Liver (tissue), 9 donors: Measurements from ENCODE around the gene RGP1. TPM values are rescaled to one million over a fixed set of nuclear protein-coding genes. Genes with fewer than 3 reads are reported as not detected.

Source experiments
- DNase-seq: peaks from one replicate; pipeline ENCODE4 v3.0.0-alpha.2; 2017; ENCODE audit warnings: low spot score
- H3K27ac ChIP-seq, 2 donors: one replicate each; pipeline ENCODE4 v1.7.0; 2013; ENCODE audit warnings: inconsistent platforms in 2 of 2, low read length in 2 of 2, control low read depth in 1 of 2, low read depth in 1 of 2, mild to moderate bottlenecking in 1 of 2
- H3K27me3 ChIP-seq, 4 donors: one replicate each; pipeline versions ENCODE4 v1.6.1 to v1.7.0; 2013; ENCODE audit warnings: low read length in 3 of 4, inconsistent platforms in 1 of 4, mild to moderate bottlenecking in 1 of 4, moderate library complexity in 1 of 4; ENCODE audit not compliant: control insufficient read depth in 4 of 4, insufficient read depth in 4 of 4
- H3K36me3 ChIP-seq, 4 donors: one replicate each; pipeline versions ENCODE4 v1.6.1 to v1.7.0; 2013; ENCODE audit warnings: low read length in 3 of 4, mild to moderate bottlenecking in 3 of 4, low read depth in 1 of 4, moderate library complexity in 1 of 4; ENCODE audit not compliant: control insufficient read depth in 4 of 4, insufficient read depth in 3 of 4
- H3K4me1 ChIP-seq, 4 donors: one replicate each; pipeline versions ENCODE4 v1.6.1 to v1.7.0; 2013; ENCODE audit warnings: low read length in 3 of 4, mild to moderate bottlenecking in 3 of 4, moderate library complexity in 1 of 4; ENCODE audit not compliant: control insufficient read depth in 4 of 4, insufficient read depth in 4 of 4
- H3K4me3 ChIP-seq, 3 donors: one replicate each; pipeline versions ENCODE4 v1.6.1 to v1.7.0; 2013; ENCODE audit warnings: low read length in 3 of 3, control low read depth in 1 of 3, low read depth in 1 of 3, mild to moderate bottlenecking in 1 of 3
- H3K9ac ChIP-seq, 2 donors: one replicate each; pipeline ENCODE4 v1.7.0; 2013; ENCODE audit warnings: low read length in 2 of 2, mild to moderate bottlenecking in 2 of 2, moderate library complexity in 2 of 2, control low read depth in 1 of 2, low read depth in 1 of 2
- H3K9me3 ChIP-seq, 4 donors: one replicate each; pipeline versions ENCODE4 v1.6.1 to v1.7.0; 2013; ENCODE audit warnings: low read length in 3 of 4; ENCODE audit not compliant: control insufficient read depth in 4 of 4
- EGR1 ChIP-seq, 2 donors: IDR thresholded peaks; 2 replicates each; pipeline ENCODE4 v1.6.1; 2016 to 2018; ENCODE audit warnings: antibody characterized with exemption in 2 of 2, low read depth in 2 of 2
- GABPA ChIP-seq, 2 donors: IDR thresholded peaks in 1 of 2; conservative IDR thresholded peaks in 1 of 2; 2 replicates each; pipeline ENCODE4 v1.6.1; 2016; ENCODE audit warnings: antibody characterized with exemption in 2 of 2, mild to moderate bottlenecking in 1 of 2, moderate library complexity in 1 of 2
- HNF4A ChIP-seq, 2 donors: conservative IDR thresholded peaks; 2 replicates each; pipeline ENCODE4 v1.6.1; 2016; ENCODE audit warnings: antibody characterized with exemption in 2 of 2, mild to moderate bottlenecking in 2 of 2
- RXRA ChIP-seq, 2 donors: IDR thresholded peaks; 2 replicates each; pipeline ENCODE4 v1.6.1; 2017 to 2018; ENCODE audit warnings: antibody characterized with exemption in 2 of 2, mild to moderate bottlenecking in 1 of 2
- SP1 ChIP-seq: IDR thresholded peaks from 2 replicates; pipeline ENCODE4 v1.6.1; 2018; ENCODE audit warnings: antibody characterized with exemption, mild to moderate bottlenecking
- TAF1 ChIP-seq: conservative IDR thresholded peaks from 2 replicates; pipeline ENCODE4 v1.6.1; 2016; ENCODE audit warnings: antibody characterized with exemption, mild to moderate bottlenecking
- YY1 ChIP-seq: IDR thresholded peaks from 2 replicates; pipeline ENCODE4 v1.6.1; 2016; ENCODE audit warnings: antibody characterized with exemption, mild to moderate bottlenecking
- WGBS: extraction: QIAGEN DNeasy Blood & Tissue Kit; methylation state at CpG from one replicate; pipeline ENCODE4 v1.1.7; 2013; 5-methylcytosine and 5-hydroxymethylcytosine counted together
- polyA plus RNA-seq, 2 donors: library from polyadenylated mRNA; stranded (reverse) in 1 of 2; unstranded in 1 of 2; fragments of 200-250 nt in 1 of 2; fragments of >200 nt in 1 of 2; fragmentation: Nextera tagmentation in 1 of 2; extraction: Ambion mirVana in 1 of 2; gene quantifications; one replicate each; pipeline versions ENCODE4 v1.2.1 to v1.2.3, GENCODE V29; 2013 to 2015
- total RNA-seq, 2 donors: library from RNA; depleted of rRNA; stranded (reverse); fragments of >200 nt; gene quantifications; one replicate each; pipeline ENCODE4 v1.2.3, GENCODE V29; 2014
- TF ChIP-seq, protein P1 (sequence below): IDR thresholded peaks from 2 replicates; pipeline ENCODE4 v1.6.1; 2016; ENCODE audit warnings: antibody characterized with exemption
- TF ChIP-seq, protein P2 (sequence below): fragments of 150-350 bp; IDR thresholded peaks from 2 replicates; pipeline ENCODE4 v1.5.1; 2017; ENCODE audit warnings: improper control_type of control experiment, low read depth, low read length; ENCODE audit not compliant: missing input control
- TF ChIP-seq, protein P3 (sequence below): IDR thresholded peaks from 2 replicates; pipeline ENCODE4 v1.6.1; 2016; ENCODE audit warnings: antibody characterized with exemption, mild to moderate bottlenecking
- TF ChIP-seq, protein P4 (sequence below): IDR thresholded peaks from 2 replicates; pipeline ENCODE4 v1.6.1; 2016; ENCODE audit warnings: antibody characterized with exemption
- donor health status: healthy.
- donor health status: healthy.
- donor health status: healthy.
- donor health status: healthy.
- donor health status: healthy.

The RGP1 gene
- total and polyA plus RNA-seq, 4 donors: 2.6 to 10.7 (median 5.9) TPM

DNA sequence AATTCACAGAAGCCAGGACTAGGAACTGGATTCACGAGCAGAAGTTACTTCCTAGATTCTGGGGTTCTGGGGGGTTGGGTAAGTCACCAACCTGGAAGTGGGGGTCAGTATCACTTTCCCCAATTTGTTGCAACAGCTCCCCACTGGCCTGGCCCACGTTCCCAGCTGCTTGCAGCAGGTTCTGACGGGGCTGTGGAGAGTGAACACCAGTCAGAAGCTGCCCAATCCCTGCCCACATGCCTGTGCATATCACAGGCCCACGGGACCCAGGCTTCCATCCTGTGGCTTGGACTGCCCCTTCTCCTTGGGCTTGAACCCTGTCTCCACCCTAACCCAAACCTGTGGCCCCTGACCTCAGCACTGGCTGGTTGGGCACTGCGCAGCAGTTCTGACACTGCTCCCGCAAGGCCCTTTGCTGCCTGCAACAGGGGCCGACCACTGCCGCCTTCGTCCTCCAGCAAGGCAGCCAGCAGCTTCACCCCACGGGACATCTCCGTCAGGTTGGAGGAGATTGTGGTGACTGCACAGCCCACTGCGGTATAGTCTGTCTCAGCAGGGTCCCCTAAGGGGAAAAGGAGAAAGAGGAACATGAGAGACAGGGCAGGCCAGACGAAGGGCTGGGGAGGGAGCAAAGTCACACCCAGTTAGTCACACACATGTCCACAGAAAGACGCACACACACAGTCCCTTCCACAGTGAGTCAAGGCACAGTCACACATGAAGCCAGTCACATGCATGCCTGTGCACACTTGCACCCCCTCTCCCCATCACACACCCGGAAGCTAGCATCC, 30.2 kb upstream of the RGP1 start (continued):
- TF ChIP-seq YY1: no peak
- no peak for TF ChIP-seq TAF1
- no peak for TF ChIP-seq HNF4A (conservative IDR thresholded peaks at IDR 0.05)
- TF ChIP-seq, protein P1, sequence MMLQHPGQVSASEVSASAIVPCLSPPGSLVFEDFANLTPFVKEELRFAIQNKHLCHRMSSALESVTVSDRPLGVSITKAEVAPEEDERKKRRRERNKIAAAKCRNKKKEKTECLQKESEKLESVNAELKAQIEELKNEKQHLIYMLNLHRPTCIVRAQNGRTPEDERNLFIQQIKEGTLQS: no peak
- TF ChIP-seq RXRA (IDR thresholded peaks at IDR 0.05): no peak
- TF ChIP-seq, protein P2, sequence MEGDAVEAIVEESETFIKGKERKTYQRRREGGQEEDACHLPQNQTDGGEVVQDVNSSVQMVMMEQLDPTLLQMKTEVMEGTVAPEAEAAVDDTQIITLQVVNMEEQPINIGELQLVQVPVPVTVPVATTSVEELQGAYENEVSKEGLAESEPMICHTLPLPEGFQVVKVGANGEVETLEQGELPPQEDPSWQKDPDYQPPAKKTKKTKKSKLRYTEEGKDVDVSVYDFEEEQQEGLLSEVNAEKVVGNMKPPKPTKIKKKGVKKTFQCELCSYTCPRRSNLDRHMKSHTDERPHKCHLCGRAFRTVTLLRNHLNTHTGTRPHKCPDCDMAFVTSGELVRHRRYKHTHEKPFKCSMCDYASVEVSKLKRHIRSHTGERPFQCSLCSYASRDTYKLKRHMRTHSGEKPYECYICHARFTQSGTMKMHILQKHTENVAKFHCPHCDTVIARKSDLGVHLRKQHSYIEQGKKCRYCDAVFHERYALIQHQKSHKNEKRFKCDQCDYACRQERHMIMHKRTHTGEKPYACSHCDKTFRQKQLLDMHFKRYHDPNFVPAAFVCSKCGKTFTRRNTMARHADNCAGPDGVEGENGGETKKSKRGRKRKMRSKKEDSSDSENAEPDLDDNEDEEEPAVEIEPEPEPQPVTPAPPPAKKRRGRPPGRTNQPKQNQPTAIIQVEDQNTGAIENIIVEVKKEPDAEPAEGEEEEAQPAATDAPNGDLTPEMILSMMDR: no peak

DNA sequence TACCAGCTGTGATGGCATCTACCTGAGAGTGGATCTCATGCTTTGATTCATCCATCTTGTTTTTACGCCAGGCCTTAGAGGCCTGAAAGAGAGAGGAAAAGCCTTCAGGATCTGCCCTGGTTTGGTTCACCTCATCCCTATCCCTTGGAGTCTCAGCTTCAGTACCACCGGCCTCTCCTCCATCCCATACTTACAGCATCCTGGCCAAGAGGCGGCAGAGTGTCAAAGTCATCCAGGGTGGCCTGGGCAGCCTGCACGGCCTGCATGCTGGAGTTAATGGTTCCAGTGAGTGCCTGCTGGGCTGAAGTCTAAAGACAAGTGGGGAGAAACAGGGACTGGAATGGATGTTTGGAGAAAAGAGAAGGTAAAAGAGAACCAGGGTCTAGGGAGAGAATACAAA, 29.5 kb upstream of the RGP1 start:
- Histone ChIP-seq H3K36me3 (peaks cover 55 to 97% (median 96%) of the 10 kb centered on the region in 4 donors), H3K27ac (no peak overlapping the region), H3K9me3 (no peaks in the 10 kb centered on the region), H3K4me3 (no peak overlapping the region), H3K27me3 (no peaks in the 10 kb centered on the region), H3K4me1 (no peaks in the 10 kb centered on the region), H3K9ac (no peak overlapping the region)
- no peak for DNase-seq
- no peak for TF ChIP-seq HNF4A (conservative IDR thresholded peaks at IDR 0.05)
- TF ChIP-seq, protein P3, sequence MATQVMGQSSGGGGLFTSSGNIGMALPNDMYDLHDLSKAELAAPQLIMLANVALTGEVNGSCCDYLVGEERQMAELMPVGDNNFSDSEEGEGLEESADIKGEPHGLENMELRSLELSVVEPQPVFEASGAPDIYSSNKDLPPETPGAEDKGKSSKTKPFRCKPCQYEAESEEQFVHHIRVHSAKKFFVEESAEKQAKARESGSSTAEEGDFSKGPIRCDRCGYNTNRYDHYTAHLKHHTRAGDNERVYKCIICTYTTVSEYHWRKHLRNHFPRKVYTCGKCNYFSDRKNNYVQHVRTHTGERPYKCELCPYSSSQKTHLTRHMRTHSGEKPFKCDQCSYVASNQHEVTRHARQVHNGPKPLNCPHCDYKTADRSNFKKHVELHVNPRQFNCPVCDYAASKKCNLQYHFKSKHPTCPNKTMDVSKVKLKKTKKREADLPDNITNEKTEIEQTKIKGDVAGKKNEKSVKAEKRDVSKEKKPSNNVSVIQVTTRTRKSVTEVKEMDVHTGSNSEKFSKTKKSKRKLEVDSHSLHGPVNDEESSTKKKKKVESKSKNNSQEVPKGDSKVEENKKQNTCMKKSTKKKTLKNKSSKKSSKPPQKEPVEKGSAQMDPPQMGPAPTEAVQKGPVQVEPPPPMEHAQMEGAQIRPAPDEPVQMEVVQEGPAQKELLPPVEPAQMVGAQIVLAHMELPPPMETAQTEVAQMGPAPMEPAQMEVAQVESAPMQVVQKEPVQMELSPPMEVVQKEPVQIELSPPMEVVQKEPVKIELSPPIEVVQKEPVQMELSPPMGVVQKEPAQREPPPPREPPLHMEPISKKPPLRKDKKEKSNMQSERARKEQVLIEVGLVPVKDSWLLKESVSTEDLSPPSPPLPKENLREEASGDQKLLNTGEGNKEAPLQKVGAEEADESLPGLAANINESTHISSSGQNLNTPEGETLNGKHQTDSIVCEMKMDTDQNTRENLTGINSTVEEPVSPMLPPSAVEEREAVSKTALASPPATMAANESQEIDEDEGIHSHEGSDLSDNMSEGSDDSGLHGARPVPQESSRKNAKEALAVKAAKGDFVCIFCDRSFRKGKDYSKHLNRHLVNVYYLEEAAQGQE: no peak
- no peak for TF ChIP-seq GABPA (IDR thresholded peaks at IDR 0.05 in 1 of 2, conservative IDR thresholded peaks at IDR 0.05 in 1 of 2)
- TF ChIP-seq EGR1 (IDR thresholded peaks at IDR 0.05; ENCODE audit: low read depth in 2 of 2): no peak
- no peak for TF ChIP-seq RXRA (IDR thresholded peaks at IDR 0.05)
- TF ChIP-seq, protein P1: no peak
- TF ChIP-seq, protein P4, sequence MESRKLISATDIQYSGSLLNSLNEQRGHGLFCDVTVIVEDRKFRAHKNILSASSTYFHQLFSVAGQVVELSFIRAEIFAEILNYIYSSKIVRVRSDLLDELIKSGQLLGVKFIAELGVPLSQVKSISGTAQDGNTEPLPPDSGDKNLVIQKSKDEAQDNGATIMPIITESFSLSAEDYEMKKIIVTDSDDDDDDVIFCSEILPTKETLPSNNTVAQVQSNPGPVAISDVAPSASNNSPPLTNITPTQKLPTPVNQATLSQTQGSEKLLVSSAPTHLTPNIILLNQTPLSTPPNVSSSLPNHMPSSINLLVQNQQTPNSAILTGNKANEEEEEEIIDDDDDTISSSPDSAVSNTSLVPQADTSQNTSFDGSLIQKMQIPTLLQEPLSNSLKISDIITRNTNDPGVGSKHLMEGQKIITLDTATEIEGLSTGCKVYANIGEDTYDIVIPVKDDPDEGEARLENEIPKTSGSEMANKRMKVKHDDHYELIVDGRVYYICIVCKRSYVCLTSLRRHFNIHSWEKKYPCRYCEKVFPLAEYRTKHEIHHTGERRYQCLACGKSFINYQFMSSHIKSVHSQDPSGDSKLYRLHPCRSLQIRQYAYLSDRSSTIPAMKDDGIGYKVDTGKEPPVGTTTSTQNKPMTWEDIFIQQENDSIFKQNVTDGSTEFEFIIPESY: no peak
- TF ChIP-seq SP1: no peak
- 96% methylated on average over 4 of the region's 4 CpGs for WGBS
